H1 (cell line): Measurements from ENCODE around the gene TMEM147. TPM values are rescaled to one million over a fixed set of nuclear protein-coding genes. Genes with fewer than 3 reads are reported as not detected.

Experiments
- CTCF ChIA-PET: fragments of 300-600 bp; sonication (Branson Sonifier 250); formaldehyde crosslinking; loops from one replicate; lab custom pipeline; 2021; ENCODE audit not compliant: partially characterized antibody; lab: Charles Lee
- POLR2A ChIA-PET: fragments of 300-600 bp; sonication (Branson Sonifier 250); formaldehyde crosslinking; loops from one replicate; lab custom pipeline; 2021; ENCODE audit warnings: inconsistent platforms; ENCODE audit not compliant: partially characterized antibody; lab: Charles Lee
- DNase-seq, 2 experiments: peaks; one replicate each; pipeline versions ENCODE4 v3.0.0 to v3.0.0-alpha.2; 2010 to 2022; ENCODE audit warnings: low spot score in 2 of 2, low read depth in 1 of 2, mixed read lengths in 1 of 2
- FAIRE-seq: peaks from 2 replicates; lab custom pipeline; 2011; peaks lifted over from hg19 to GRCh38; lab: Jason Lieb, UNC
- H2AFZ ChIP-seq: 2 replicates; pipeline ENCODE4 v1.8.1; 2012; ENCODE audit warnings: low read length, inconsistent platforms
- H2AK5ac ChIP-seq: 2 replicates; pipeline ENCODE4 v1.6.1; 2013; ENCODE audit warnings: low read depth, low read length
- H2BK120ac ChIP-seq: replicated peaks from 2 replicates; pipeline ENCODE3; 2013; ENCODE audit warnings: low read depth, low read length, inconsistent platforms
- H2BK12ac ChIP-seq: 2 replicates; pipeline ENCODE4 v1.6.1; 2013; ENCODE audit warnings: low read depth, low read length
- H2BK15ac ChIP-seq: 2 replicates; pipeline ENCODE4 v1.6.1; 2013; ENCODE audit warnings: low read length
- H2BK20ac ChIP-seq: 2 replicates; pipeline ENCODE4 v1.6.1; 2013; ENCODE audit warnings: low read length
- H2BK5ac ChIP-seq: 2 replicates; pipeline ENCODE4 v1.6.1; 2013; ENCODE audit warnings: low read depth, low read length
- H3K14ac ChIP-seq: 2 replicates; pipeline ENCODE4 v1.6.1; 2013; ENCODE audit warnings: inconsistent platforms; ENCODE audit not compliant: insufficient read length
- H3K18ac ChIP-seq: 2 replicates; pipeline ENCODE4 v1.6.1; 2013; ENCODE audit warnings: low read length; ENCODE audit errors: extremely low read depth
- H3K23ac ChIP-seq: 2 replicates; pipeline ENCODE4 v1.6.1; 2013; ENCODE audit warnings: inconsistent platforms; ENCODE audit not compliant: insufficient read length
- H3K23me2 ChIP-seq: 2 replicates; pipeline ENCODE4 v1.6.1; 2013; ENCODE audit warnings: low read depth, low read length
- H3K27ac ChIP-seq: 2 replicates; pipeline ENCODE4 v1.6.1; 2011; ENCODE audit warnings: low read depth, low read length, inconsistent platforms
- H3K27me3 ChIP-seq, 4 experiments: replicated peaks in 1 of 4; 1 replicate in 1 of 4; 2 replicates in 3 of 4; pipeline versions ENCODE4 v1.6.1 to v1.8.1; 2011 to 2013; ENCODE audit warnings: low read length in 3 of 4, mild to moderate bottlenecking in 3 of 4, inconsistent platforms in 2 of 4, mixed read lengths in 2 of 4, moderate library complexity in 1 of 4; ENCODE audit not compliant: control insufficient read depth in 3 of 4, insufficient read depth in 3 of 4; ENCODE audit errors: extremely low read depth in 1 of 4
- H3K36me3 ChIP-seq, 4 experiments: 2 replicates each; pipeline versions ENCODE4 v1.6.1 to v1.8.1; 2011 to 2013; ENCODE audit warnings: mild to moderate bottlenecking in 4 of 4, low read length in 3 of 4, moderate library complexity in 2 of 4, control low read depth in 1 of 4, inconsistent platforms in 1 of 4; ENCODE audit not compliant: insufficient read depth in 4 of 4, control insufficient read depth in 2 of 4
- H3K4ac ChIP-seq: replicated peaks from 2 replicates; pipeline ENCODE3; 2013; ENCODE audit warnings: low read length, low read depth, mixed read lengths, inconsistent platforms; ENCODE audit not compliant: insufficient read length
- H3K4me1 ChIP-seq, 4 experiments: replicated peaks in 1 of 4; 1 replicate in 1 of 4; 2 replicates in 3 of 4; pipeline versions ENCODE4 v1.6.1 to v1.8.1; 2011 to 2013; ENCODE audit warnings: low read length in 3 of 4, inconsistent platforms in 2 of 4, mixed read lengths in 1 of 4; ENCODE audit not compliant: insufficient read depth in 4 of 4, control insufficient read depth in 3 of 4
- H3K4me2 ChIP-seq, 2 experiments: 2 replicates each; pipeline versions ENCODE4 v1.6.1 to v1.8.1; 2011 to 2013; ENCODE audit warnings: low read depth in 2 of 2, low read length in 2 of 2, control low read depth in 1 of 2, inconsistent platforms in 1 of 2, mild to moderate bottlenecking in 1 of 2; ENCODE audit not compliant: insufficient read depth in 1 of 2
- H3K4me3 ChIP-seq, 4 experiments: fragments of 200-600, 300-600 bp in 1 of 4; sonication (generic), shearing (Covaris generic), sonication (Bioruptor Twin) in 1 of 4; 2 replicates each; pipeline versions ENCODE4 v1.5.1 to v1.8.1; 2011 to 2016; ENCODE audit warnings: low read length in 4 of 4, low read depth in 3 of 4, control low read depth in 2 of 4, inconsistent platforms in 2 of 4, mild to moderate bottlenecking in 2 of 4, mixed read lengths in 1 of 4, moderate library complexity in 1 of 4; ENCODE audit not compliant: insufficient read depth in 2 of 4; ENCODE audit errors: extremely low read depth in 1 of 4
- H3K56ac ChIP-seq: replicated peaks from 2 replicates; pipeline ENCODE3; 2013; ENCODE audit warnings: low read depth, mild to moderate bottlenecking, mixed read lengths, low read length, inconsistent platforms; ENCODE audit not compliant: insufficient read length
- H3K79me1 ChIP-seq: 2 replicates; pipeline ENCODE4 v1.6.1; 2013; ENCODE audit warnings: low read depth, low read length, control low read depth
- H3K79me2 ChIP-seq, 2 experiments: 2 replicates each; pipeline versions ENCODE4 v1.6.1 to v1.8.1; 2012 to 2013; ENCODE audit warnings: low read length in 2 of 2, mild to moderate bottlenecking in 2 of 2, inconsistent platforms in 1 of 2; ENCODE audit not compliant: insufficient read depth in 2 of 2, control insufficient read depth in 1 of 2
- H3K9ac ChIP-seq, 4 experiments: replicated peaks in 1 of 4; 1 replicate in 1 of 4; 2 replicates in 3 of 4; pipeline versions ENCODE4 v1.6.1 to v1.8.1; 2011 to 2013; ENCODE audit warnings: low read depth in 3 of 4, low read length in 3 of 4, control low read depth in 2 of 4, mild to moderate bottlenecking in 2 of 4, moderate library complexity in 2 of 4, inconsistent platforms in 1 of 4; ENCODE audit errors: extremely low read depth in 1 of 4
- H3K9me3 ChIP-seq, 2 experiments: 2 replicates each; pipeline versions ENCODE4 v1.6.1 to v1.8.1; 2012 to 2013; ENCODE audit warnings: mild to moderate bottlenecking in 2 of 2, moderate library complexity in 2 of 2, control low read depth in 1 of 2, inconsistent platforms in 1 of 2, low read depth in 1 of 2, low read length in 1 of 2, mixed read lengths in 1 of 2; ENCODE audit not compliant: insufficient read depth in 2 of 2
- H4K20me1 ChIP-seq, 2 experiments: replicated peaks in 1 of 2; 2 replicates each; pipeline versions ENCODE3 to v1.8.1; 2011 to 2013; ENCODE audit warnings: inconsistent platforms in 2 of 2, low read length in 2 of 2, mild to moderate bottlenecking in 1 of 2; ENCODE audit not compliant: insufficient read depth in 2 of 2, control insufficient read depth in 1 of 2
- H4K5ac ChIP-seq: 2 replicates; pipeline ENCODE4 v1.6.1; 2013; ENCODE audit warnings: low read length, low read depth, mixed read lengths, inconsistent platforms; ENCODE audit not compliant: insufficient read length
- H4K8ac ChIP-seq: 2 replicates; pipeline ENCODE4 v1.8.0; 2013; ENCODE audit warnings: mild to moderate bottlenecking, moderate library complexity, low read length, inconsistent platforms; ENCODE audit not compliant: insufficient read depth; ENCODE audit errors: extremely low read depth
- H4K91ac ChIP-seq: replicated peaks from 2 replicates; pipeline ENCODE3; 2013; ENCODE audit warnings: low read length, mixed read lengths, inconsistent platforms; ENCODE audit not compliant: insufficient read length
- CBX8 ChIP-seq: fragments of 300-800, 300-1000 bp; sonication (generic); IDR thresholded peaks from 2 replicates; pipeline ENCODE4 v1.7.1; 2016; ENCODE audit warnings: low read depth, low read length, borderline replicate concordance
- RXRA ChIP-seq: IDR thresholded peaks from 2 replicates; pipeline ENCODE4 v1.6.1; 2011; ENCODE audit warnings: low read depth, mild to moderate bottlenecking, low read length, moderate library complexity; ENCODE audit not compliant: insufficient read depth
- ZNF274 ChIP-seq: IDR thresholded peaks from 2 replicates; pipeline ENCODE4 v1.7.0; 2012; ENCODE audit warnings: low read length, borderline replicate concordance; ENCODE audit errors: extremely low read depth
- WGBS, 2 experiments: shearing (Covaris generic) in 1 of 2; methylation state at CpG; one replicate each; pipeline versions ENCODE4 v1.1.6 to v1.1.7; 2013 to 2015; ENCODE audit warnings: low lambda C conversion rate in 2 of 2, mixed read lengths in 2 of 2, inconsistent platforms in 1 of 2, low coverage in 1 of 2, missing lambda C conversion rate in 1 of 2; ENCODE audit not compliant: insufficient replicate concordance in 2 of 2, insufficient coverage in 1 of 2, insufficient read length in 1 of 2; ENCODE audit errors: extremely low coverage in 1 of 2, missing lambda C conversion rate in 1 of 2; 5-methylcytosine and 5-hydroxymethylcytosine counted together
- polyA plus RNA-seq, 7 experiments: library from polyadenylated mRNA; depleted of rRNA in 3 of 7; stranded (reverse) in 5 of 7; unstranded in 2 of 7; fragments of >200 nt in 5 of 7; fragments of 200-250 nt in 2 of 7; gene quantifications; 1 replicate in 5 of 7; 2 replicates in 1 of 7; 4 replicates in 1 of 7; pipeline versions ENCODE4 v1.2.1 to v1.2.3, GENCODE V29; 2011 to 2013; ENCODE audit warnings: missing spikeins in 2 of 7, mixed read lengths in 2 of 7
- total RNA-seq: library from RNA; stranded (reverse); fragmentation: NEBNext Ultra II Directional; extraction: Animal tissue kit (Norgen Biotek cat#: 25700); gene quantifications from 2 replicates; pipeline ENCODE4 v1.2.1, GENCODE V29; 2021
- TF ChIP-seq, protein P1 (sequence below): IDR thresholded peaks from 2 replicates; pipeline ENCODE4 v1.6.1; 2012; ENCODE audit warnings: inconsistent platforms

Gene TMEM147
- total and polyA plus RNA-seq, 2 of the 8 experiments (the other 6 are each of a cell fraction or from before 2014, with no cell fraction given) = 159 to 418 TPM

- H2BK5ac ChIP-seq = no peak overlapping the region
- no peak overlapping the region for H2BK20ac ChIP-seq
- no peak overlapping the region for H2BK15ac ChIP-seq
- no peak overlapping the region for H4K5ac ChIP-seq
- H2AK5ac ChIP-seq = no peak overlapping the region
- H3K27ac ChIP-seq = no peak overlapping the region
- no peak overlapping the region for H3K14ac ChIP-seq
- no peak overlapping the region for H3K23ac ChIP-seq
- H2BK12ac ChIP-seq = no peak overlapping the region
- H4K20me1 ChIP-seq = peaks cover 7 to 8% of the 10 kb centered on the region in 2 experiments
- DNase-seq = no peak
- H3K27me3 ChIP-seq = peaks cover 0 to 16% (median 12%) of the 10 kb centered on the region in 4 experiments; a peak in 5 of 7 replicates
- H3K56ac ChIP-seq = no peak overlapping the region
- no peaks in the 10 kb centered on the region for H3K36me3 ChIP-seq
- H2AFZ ChIP-seq = no peak overlapping the region
- H3K79me1 ChIP-seq = no peaks in the 10 kb centered on the region
- H3K4me1 ChIP-seq = peaks cover 0 to 6% (median 4%) of the 10 kb centered on the region in 4 experiments; a peak in 3 of 7 replicates
- no peak overlapping the region for H2BK120ac ChIP-seq
- no peaks in the 10 kb centered on the region; a peak in 1 of 4 replicates for H3K9me3 ChIP-seq
- no peak overlapping the region for H3K4me2 ChIP-seq
- no peak overlapping the region for H4K8ac ChIP-seq
- H3K9ac ChIP-seq = no peak overlapping the region
- no peaks in the 10 kb centered on the region for H3K79me2 ChIP-seq
- H3K18ac ChIP-seq = no peak overlapping the region
- FAIRE-seq = no peak
- ChIA-PET POLR2A (interaction anchor here (1.0 to 1.4 kb wide), 2 partner anchors 17 to 63 kb away, joined by 3 read pairs; no protein-coding TSS in a partner anchor), CTCF (interaction anchor here (1.2 to 7.7 kb wide), 5 partner anchors 11 to 280 kb away, joined by 3 to 90 read pairs (median 4); partner anchors contain the start of gene PMIS2)
- no peak overlapping the region for H4K91ac ChIP-seq
- 92% methylated on average over 11 of the region's 23 CpGs; no CpG with 5 or more reads in 1 of the 2 experiments for WGBS, 2 experiments
- TF ChIP-seq, protein P1, sequence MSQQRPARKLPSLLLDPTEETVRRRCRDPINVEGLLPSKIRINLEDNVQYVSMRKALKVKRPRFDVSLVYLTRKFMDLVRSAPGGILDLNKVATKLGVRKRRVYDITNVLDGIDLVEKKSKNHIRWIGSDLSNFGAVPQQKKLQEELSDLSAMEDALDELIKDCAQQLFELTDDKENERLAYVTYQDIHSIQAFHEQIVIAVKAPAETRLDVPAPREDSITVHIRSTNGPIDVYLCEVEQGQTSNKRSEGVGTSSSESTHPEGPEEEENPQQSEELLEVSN = no peak
- TF ChIP-seq ZNF274 = no peak
- TF ChIP-seq RXRA = no peak
- TF ChIP-seq CBX8 = no peak
- TF ChIP-seq, all 59 proteins: peak for 0
- H3K4ac ChIP-seq = no peak overlapping the region
- peaks cover 4% of the 10 kb centered on the region; the same call in 1 of the 2 replicates for H3K23me2 ChIP-seq
- no peak overlapping the region for H3K4me3 ChIP-seq
These were observed 14.4 kb downstream of the TMEM147 start for GRCh38 chr19:35559781-35560180.
